MM.1S (cell line): Measurements from ENCODE around the gene REC8.

Source experiments
- DNase-seq: peaks from one replicate; pipeline ENCODE4 v3.0.0-alpha.2; 2015
- H2AFZ ChIP-seq: fragments of 300-600 bp; sonication (generic); 2 replicates; pipeline ENCODE4 v1.6.0; 2016; ENCODE audit warnings: antibody characterized with exemption, low read length
- H3F3A ChIP-seq: fragments of 300-600 bp; sonication (generic); 2 replicates; pipeline ENCODE4 v1.6.1; 2016; ENCODE audit warnings: mild to moderate bottlenecking, antibody characterized with exemption, low read length, moderate library complexity, mixed read lengths; ENCODE audit not compliant: insufficient read depth
- H3K27ac ChIP-seq: fragments of 300-600 bp; sonication (generic); 2 replicates; pipeline ENCODE4 v1.5.1; 2016; ENCODE audit warnings: mild to moderate bottlenecking, low read length
- H3K27me3 ChIP-seq: fragments of 300-600 bp; sonication (generic); replicated peaks from 2 replicates; pipeline ENCODE4 v1.6.0; 2016; ENCODE audit warnings: low read length; ENCODE audit not compliant: insufficient read depth
- H3K36me3 ChIP-seq: fragments of 300-600 bp; sonication (generic); replicated peaks from 2 replicates; pipeline ENCODE4 v1.6.1; 2016; ENCODE audit warnings: mild to moderate bottlenecking, low read length, mixed read lengths; ENCODE audit not compliant: insufficient read depth
- H3K4me1 ChIP-seq: fragments of 300-600 bp; sonication (generic); 2 replicates; pipeline ENCODE4 v1.6.1; 2016; ENCODE audit warnings: low read length, mixed read lengths
- H3K4me2 ChIP-seq: fragments of 300-600 bp; sonication (generic); 2 replicates; pipeline ENCODE4 v1.6.0; 2016; ENCODE audit warnings: low read depth, low read length
- H3K4me3 ChIP-seq: fragments of 300-600 bp; sonication (generic); 2 replicates; pipeline ENCODE4 v1.5.1; 2016; ENCODE audit warnings: low read length, mixed read lengths
- H3K79me2 ChIP-seq: fragments of 300-600 bp; sonication (generic); 2 replicates; pipeline ENCODE4 v1.6.1; 2016; ENCODE audit warnings: mixed run types, low read length, mixed read lengths
- H3K9ac ChIP-seq: fragments of 300-600 bp; sonication (generic); 2 replicates; pipeline ENCODE4 v1.6.1; 2016; ENCODE audit warnings: low read length, mixed read lengths
- H3K9me2 ChIP-seq: fragments of 300-600 bp; sonication (generic); replicated peaks from 2 replicates; pipeline ENCODE4 v1.6.1; 2016; ENCODE audit warnings: mild to moderate bottlenecking, low read length, mixed read lengths; ENCODE audit not compliant: insufficient read depth
- H3K9me3 ChIP-seq: fragments of 300-600 bp; sonication (generic); replicated peaks from 2 replicates; pipeline ENCODE4 v1.6.1; 2016; ENCODE audit warnings: mild to moderate bottlenecking, low read length, mixed read lengths; ENCODE audit not compliant: insufficient read depth
- H4K20me1 ChIP-seq: fragments of 300-600 bp; sonication (generic); 2 replicates; pipeline ENCODE4 v1.6.1; 2016; ENCODE audit warnings: mild to moderate bottlenecking, low read length, moderate library complexity, mixed read lengths; ENCODE audit not compliant: insufficient read depth
- CTCF ChIP-seq: fragments of 300-600 bp; sonication (generic); IDR thresholded peaks from 2 replicates; pipeline ENCODE4 v1.5.1; 2016; ENCODE audit warnings: antibody characterized with exemption, low read length, mixed read lengths
- EZH2 ChIP-seq: fragments of 300-600 bp; sonication (generic); optimal IDR thresholded peaks from 2 replicates; pipeline ENCODE3; 2017; ENCODE audit warnings: low read depth, mild to moderate bottlenecking, antibody characterized with exemption, low read length, mixed read lengths
- EZH2phosphoT487 ChIP-seq: fragments of 300-600 bp; sonication (generic); IDR thresholded peaks from 2 replicates; pipeline ENCODE4 v1.6.1; 2018; ENCODE audit warnings: antibody characterized with exemption, low read length

REC8 gene

GRCh38 chr14:24207625-24208024, 35.7 kb downstream of the REC8 start:
- no peak overlapping the region for H3K4me3 ChIP-seq
- H3K27me3 ChIP-seq: no peaks in the 10 kb centered on the region
- no peak overlapping the region for H3K4me2 ChIP-seq
- no peaks in the 10 kb centered on the region for H3K9me2 ChIP-seq
- peaks cover 6% of the 10 kb centered on the region for H3K79me2 ChIP-seq
- no peak overlapping the region for H2AFZ ChIP-seq
- TF ChIP-seq EZH2phosphoT487 (no peak), CTCF (no peak), EZH2 (no peak)
- DNase-seq: no peak
- no peaks in the 10 kb centered on the region for H3K4me1 ChIP-seq
- H3K27ac ChIP-seq: no peak overlapping the region
- H3K36me3 ChIP-seq: no peaks in the 10 kb centered on the region
- no peak overlapping the region for H3K9ac ChIP-seq
- no peaks in the 10 kb centered on the region for H4K20me1 ChIP-seq
- H3K9me3 ChIP-seq: no peaks in the 10 kb centered on the region
- no peaks in the 10 kb centered on the region for H3F3A ChIP-seq

- DNase-seq: no peak
- H3F3A ChIP-seq: peaks cover 21% of the 10 kb centered on the region
- peaks cover 15% of the 10 kb centered on the region for H3K4me1 ChIP-seq
- H3K79me2 ChIP-seq: peaks cover 6% of the 10 kb centered on the region
- no peaks in the 10 kb centered on the region for H3K27me3 ChIP-seq
- no peak overlapping the region for H3K27ac ChIP-seq
- H3K9ac ChIP-seq: no peak overlapping the region
- H3K9me2 ChIP-seq: no peaks in the 10 kb centered on the region
- H3K4me2 ChIP-seq: no peak overlapping the region
- H3K36me3 ChIP-seq: no peaks in the 10 kb centered on the region
- no peak overlapping the region for H2AFZ ChIP-seq
- H3K9me3 ChIP-seq: no peaks in the 10 kb centered on the region
- no peak overlapping the region for H3K4me3 ChIP-seq
- TF ChIP-seq EZH2phosphoT487 (no peak), CTCF (no peak), EZH2 (no peak)
- H4K20me1 ChIP-seq: no peaks in the 10 kb centered on the region
Observed at GRCh38 chr14:24211311-24211710, 39.4 kb downstream of the REC8 start.

DNA sequence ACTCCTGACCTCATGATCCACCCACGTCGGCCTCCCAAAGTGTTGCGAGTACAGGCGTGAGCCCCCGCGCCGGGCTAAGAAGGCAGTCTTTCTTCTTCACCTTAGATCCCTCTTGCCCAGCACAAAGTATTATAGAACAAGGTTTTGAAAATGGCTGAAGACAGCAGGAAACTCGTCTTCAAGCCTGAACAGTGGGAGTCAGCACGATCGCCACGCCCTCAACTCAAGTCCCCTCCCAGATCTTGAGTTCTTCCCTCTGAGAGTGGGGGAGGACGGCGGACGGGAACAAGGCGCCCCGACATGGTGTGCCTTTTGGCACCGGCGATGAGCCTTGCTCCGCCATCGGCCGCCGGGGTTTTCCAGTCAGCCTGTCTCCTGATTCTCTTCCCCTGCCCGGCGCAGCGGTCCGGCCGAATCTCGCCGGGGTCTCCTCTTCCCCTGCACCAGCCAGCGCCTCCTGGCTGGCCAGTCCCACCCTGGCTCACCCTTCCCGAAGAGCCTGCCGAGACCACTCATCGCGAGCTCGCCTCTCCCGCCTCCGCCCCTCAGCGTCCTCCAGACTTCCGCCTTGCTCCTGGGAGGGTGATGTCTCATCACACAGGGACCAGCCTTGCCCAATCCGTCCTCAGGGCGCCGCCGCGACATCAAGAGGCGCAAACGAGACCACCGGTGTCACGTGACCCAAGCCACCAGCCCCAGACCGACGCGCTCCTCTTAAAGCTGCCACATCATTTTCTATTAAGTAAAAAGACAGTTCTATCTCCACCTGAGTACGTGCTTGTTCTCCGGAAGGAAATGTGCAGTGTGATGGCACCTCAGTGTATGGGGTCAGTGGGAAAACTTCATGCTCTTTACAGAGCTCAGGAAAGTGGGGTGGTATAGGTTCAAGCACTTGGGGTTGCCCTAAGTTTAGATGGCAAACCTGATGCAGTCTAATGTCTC, 41.3 kb downstream of the REC8 start, which contains the start of gene CHMP4A:
CHMP4A (minus strand) TSS at position 565 of the 942 bp plus-strand sequence; CDS start at position 516, 49 bp downstream.
- Histone ChIP-seq H3K36me3 (no peaks in the 10 kb centered on the region), H3K4me3 (peak within 1 kb of the TSS; percentile 79), H3K4me1 (peaks cover 17% of the 10 kb centered on the region)

More for the DNA sequence above, 41.3 kb downstream of the REC8 start, which contains the start of gene CHMP4A:
- Histone ChIP-seq H3K9me2 (no peaks in the 10 kb centered on the region), H3K79me2 (peaks cover 6% of the 10 kb centered on the region), H2AFZ (no peak within 1 kb of the TSS), H3K27ac (peak within 1 kb of the TSS; percentile 97), H3K27me3 (no peaks in the 10 kb centered on the region), H3K4me2 (peak within 1 kb of the TSS; percentile 67), H4K20me1 (no peaks in the 10 kb centered on the region), H3K9ac (peak within 1 kb of the TSS; percentile 93), H3F3A (peaks cover 25% of the 10 kb centered on the region), H3K9me3 (no peaks in the 10 kb centered on the region)
- peak; percentile 93 for DNase-seq
- TF ChIP-seq EZH2: no peak
- TF ChIP-seq EZH2phosphoT487: no peak
- no peak for TF ChIP-seq CTCF
